Sigmoid colon (tissue), 4 donors: Measurements from ENCODE around the gene DPF3.

Source experiments
- CTCF ChIP-seq, 4 experiments: fragments of 450-650 bp in 3 of 4; fragments of 200-600 bp in 1 of 4; IDR thresholded peaks; one replicate each; pipeline ENCODE4 v1.5.1; 2016 to 2019; ENCODE audit warnings: antibody characterized with exemption in 4 of 4, mild to moderate bottlenecking in 3 of 4, moderate library complexity in 2 of 4
- EP300 ChIP-seq, 4 donors: sonication (generic); formaldehyde crosslinking; IDR thresholded peaks; one replicate each; pipeline ENCODE4 v1.6.1; 2017; ENCODE audit warnings: antibody characterized with exemption in 4 of 4
- POLR2A ChIP-seq, 2 donors: fragments of 450-650 bp; IDR thresholded peaks; one replicate each; pipeline ENCODE4 v1.6.1; 2016; ENCODE audit warnings: antibody characterized with exemption in 2 of 2, mild to moderate bottlenecking in 2 of 2, moderate library complexity in 2 of 2
- POLR2AphosphoS5 ChIP-seq, 4 donors: sonication (generic); formaldehyde crosslinking; IDR thresholded peaks; one replicate each; pipeline ENCODE4 v1.6.1; 2017; ENCODE audit warnings: antibody characterized with exemption in 4 of 4

- no peak for TF ChIP-seq CTCF (IDR thresholded peaks at IDR 0.05)
- no peak for TF ChIP-seq POLR2A (IDR thresholded peaks at IDR 0.05)
- no peak for TF ChIP-seq EP300 (IDR thresholded peaks at IDR 0.05)
- no peak for TF ChIP-seq POLR2AphosphoS5 (IDR thresholded peaks at IDR 0.05)
Measured at GRCh38 chr14:72879431-72879830, 14.5 kb downstream of the DPF3 start.
